Activated CD8-positive, alpha-beta memory T cell treated with anti-CD3 and anti-CD28 coated beads for 1 hour (primary cell): Measurements from ENCODE around the gene CD248.
A peak's percentile ranks its signal among the peaks of the same experiment; 100 is the strongest.

Source experiments
- DNase-seq, 2 donors: peaks; one replicate each; pipeline ENCODE4 v3.0.0-alpha.2; 2020; ENCODE audit warnings: low read depth in 1 of 2; ENCODE audit errors: extremely low read depth in 1 of 2

Gene CD248

DNA sequence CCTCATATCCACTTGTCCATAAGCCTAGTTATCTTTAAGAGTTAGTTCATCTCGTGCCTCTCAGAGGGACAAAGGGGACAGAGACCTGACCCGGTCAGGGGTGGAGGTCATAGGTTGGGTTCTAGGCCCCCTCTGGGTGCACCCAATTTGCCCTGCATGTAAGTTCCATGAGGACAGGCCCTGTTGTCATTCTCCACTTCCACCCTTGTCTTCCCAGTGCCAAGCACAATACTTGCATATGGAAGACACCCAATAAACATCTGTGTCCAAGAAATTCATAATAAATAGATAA is 26.6 kb downstream of the CD248 start:
- DNase-seq, result no peak

DNA sequence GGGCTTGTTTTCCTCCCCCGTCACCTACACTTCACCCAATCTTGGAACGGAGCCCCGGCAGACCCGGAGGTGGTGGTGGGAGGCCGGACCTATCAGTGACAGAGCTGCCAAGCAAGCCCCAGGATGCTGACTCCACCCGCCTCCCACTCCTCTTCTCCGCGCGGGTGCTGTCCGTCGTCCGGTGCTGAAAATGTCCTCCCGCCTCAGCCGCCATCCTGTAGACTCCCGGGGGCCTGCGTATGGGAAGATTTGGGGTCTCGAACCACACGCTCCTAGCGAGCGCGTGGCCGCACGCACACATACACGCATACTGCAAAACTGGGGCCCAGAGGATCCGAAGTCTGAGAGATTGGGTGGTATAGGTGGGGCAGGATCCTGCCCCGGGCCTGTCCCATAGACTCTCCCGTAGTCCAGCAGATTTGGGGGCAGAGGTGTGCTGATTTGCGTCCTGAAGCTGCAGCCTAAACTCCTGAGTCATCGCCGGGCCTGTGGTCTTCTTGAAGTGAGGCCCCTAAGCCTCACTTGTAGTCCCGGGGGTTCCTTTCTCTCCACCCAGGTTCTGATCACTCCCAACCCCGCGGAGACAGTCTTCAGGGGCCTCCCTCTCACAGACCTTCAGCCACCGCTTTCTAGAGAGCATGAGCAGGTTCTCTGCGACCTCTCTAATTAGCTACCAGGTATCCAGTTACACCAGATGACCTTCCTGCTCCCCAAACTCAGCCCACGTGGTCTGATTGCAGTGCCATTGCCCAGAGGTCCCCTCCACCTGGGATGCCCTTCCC is 27.1 kb downstream of the CD248 start:
- peak in 1 of 2 donors; percentile 51 for DNase-seq

DNA sequence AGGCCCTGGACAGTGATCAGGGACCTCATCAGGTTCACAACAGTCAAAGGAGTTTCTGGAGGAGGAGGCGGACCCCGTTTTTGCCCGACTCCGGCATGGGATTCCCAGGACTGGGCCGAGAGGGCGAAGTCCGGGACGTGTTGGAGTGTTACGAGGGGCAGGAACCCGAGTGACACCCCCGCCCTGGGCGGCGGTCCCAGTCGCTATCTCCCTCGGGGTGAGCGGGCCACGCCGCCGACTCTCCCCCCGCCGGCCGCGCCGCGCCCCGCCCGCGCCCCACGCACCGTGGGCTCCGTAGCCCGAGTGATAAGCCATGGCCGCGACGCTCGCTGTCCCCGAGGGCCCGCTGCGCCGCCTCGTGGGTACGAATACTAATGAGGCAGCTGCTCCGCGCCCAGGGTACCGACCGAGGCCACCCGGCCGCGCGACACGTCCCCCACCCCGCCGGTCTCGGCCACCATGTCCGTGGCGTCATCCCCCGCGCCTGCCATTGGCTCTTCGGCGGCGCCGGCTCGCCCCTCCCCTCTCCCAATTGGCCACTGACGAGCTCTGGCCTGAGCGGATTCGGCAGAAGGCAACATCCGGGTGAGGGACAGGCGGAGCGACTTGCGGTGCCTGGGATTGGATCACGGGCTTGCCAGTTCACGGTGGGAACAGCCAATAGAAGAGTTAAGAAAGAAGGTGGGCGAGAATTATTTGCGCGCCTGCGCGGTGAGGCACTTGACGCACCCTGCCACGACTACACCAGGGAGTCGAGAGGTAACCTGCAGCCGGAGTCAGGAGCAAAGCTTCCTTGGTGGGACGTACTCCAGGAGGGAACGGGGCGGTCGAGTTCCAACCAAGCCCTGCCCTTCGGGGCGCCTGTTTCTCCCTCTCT is 27.9 kb downstream of the CD248 start, which contains the start of gene YIF1A:
Gene YIF1A, minus strand, starts transcription at position 473 of the 877 bp plus-strand sequence. Its CDS starts 158 bp downstream, at position 315.
- peak; percentile 95 to 97 for DNase-seq

- DNase-seq, result no peak
Measured at GRCh38 chr11:66287889-66288670, 28.8 kb downstream of the CD248 start.

- no peak for DNase-seq
Measured at GRCh38 chr11:66287211-66287888, 29.5 kb downstream of the CD248 start.

DNA sequence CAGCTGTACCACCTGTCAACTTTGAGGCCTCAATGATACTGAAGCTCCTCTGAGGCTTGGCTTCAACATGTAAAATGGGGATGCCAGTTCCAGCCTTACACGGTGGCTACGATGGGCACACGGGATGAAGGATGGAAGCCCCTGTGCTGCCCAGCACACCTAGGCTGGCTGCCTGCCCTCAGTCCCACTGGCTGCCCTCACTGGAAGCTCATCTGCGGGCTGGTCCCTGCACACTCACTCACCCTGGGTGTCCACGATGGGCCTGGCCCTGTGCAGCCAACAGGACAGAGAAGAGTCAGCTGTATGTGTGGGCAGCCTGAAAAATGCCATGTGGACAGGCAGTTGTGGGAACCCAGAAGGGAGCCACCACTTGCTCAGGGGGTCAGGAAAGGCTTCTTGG is 30.1 kb downstream of the CD248 start:
- no peak for DNase-seq

DNA sequence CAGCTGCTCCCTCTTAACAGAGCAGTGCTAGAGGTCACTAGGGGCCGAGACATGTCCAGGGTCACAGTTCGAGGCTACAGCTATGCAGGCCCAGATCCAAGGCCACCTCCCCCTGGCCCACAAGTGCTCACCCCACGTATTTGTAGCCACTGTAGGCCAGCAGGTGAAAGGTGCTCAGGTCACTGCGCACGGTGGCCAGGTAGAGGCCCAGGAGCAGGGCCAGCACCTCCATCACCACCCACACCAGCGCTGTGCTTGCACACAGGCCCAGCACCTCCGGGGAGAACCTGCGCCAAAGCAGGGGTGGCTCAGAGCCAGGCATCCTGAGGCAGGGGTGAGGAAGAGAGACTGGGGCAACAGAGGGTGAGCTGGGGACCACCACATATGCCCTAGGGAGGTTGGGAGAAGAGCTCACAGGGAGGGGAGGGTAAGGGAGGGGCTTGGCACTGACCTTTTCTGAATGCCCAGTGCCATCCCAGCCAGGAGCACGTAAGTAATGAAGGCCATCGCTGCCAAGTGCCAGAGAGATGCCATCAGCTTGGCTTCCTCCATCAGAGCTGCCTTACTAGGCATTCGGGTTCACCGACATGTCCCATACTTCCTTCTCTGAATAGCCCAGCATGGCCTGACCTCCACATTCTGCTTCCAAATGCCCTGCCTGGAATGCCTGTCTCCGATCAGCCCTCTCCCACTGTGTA is 31.4 kb downstream of the CD248 start:
- no peak for DNase-seq

DNA sequence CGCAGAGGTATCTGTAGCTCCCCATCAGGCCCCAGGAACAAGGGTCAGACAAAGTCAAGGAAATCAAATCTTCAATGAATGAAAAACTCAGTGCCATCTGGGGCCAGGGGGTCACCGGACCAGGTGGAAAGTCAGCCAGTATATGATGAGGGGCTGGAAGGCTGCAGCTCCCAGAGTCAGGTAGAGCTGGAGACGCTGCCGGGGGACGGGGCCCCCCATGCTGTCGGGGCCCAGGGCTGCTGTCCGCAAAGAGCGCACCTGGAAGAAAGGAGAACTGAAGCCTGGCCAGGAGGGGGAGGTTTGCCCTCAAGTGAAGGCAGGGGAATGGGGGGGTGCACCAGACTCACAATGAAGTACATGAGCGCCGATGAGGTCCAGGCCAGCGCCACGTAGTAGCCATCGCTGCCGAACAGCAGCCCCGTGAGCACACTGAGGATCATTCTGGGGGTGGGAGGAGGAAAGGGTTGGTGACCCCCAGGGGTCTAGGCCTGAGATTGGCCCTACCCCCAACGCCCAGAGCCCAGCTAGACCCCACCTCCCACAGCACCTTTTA is 32.2 kb downstream of the CD248 start:
- no peak for DNase-seq

DNA sequence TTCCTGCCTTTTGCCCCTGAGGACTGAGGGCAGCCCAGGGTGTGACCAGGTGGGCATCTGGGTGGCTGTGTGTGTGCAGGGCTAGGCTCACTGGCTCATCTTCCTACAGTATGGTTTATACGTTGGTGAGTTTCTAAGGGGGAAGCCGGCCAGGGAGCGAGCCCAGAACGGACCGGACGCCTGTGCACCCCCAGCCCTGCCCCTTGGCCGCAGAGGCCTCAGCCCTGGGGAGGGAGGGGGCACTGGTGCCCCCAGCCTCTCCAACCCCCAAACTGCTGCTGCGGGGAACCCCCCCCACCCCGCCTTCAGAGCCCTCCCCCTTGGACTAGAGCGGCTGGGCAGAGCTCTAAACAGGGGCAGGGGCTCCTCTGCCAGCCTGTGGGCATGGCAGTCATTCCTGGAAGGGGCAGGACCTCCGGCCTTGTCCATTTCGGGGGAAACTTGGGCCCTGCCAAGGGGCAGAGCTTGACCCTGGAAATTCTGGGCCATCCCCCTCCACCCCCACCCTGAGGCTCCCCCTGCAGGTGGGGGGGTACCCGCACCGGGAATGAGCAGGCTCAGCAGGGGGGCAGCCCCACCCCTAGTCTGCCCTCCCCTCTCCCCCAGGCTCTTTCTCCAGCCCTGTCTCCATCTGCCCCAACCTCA is 33.3 kb downstream of the CD248 start:
- no peak for DNase-seq

GRCh38 chr11:66282468-66283455 is 34.1 kb downstream of the CD248 start:
- peak; percentile 99 to 100 for DNase-seq

- DNase-seq, result no peak
Measured at GRCh38 chr11:66281776-66282467, 34.9 kb downstream of the CD248 start.

DNA sequence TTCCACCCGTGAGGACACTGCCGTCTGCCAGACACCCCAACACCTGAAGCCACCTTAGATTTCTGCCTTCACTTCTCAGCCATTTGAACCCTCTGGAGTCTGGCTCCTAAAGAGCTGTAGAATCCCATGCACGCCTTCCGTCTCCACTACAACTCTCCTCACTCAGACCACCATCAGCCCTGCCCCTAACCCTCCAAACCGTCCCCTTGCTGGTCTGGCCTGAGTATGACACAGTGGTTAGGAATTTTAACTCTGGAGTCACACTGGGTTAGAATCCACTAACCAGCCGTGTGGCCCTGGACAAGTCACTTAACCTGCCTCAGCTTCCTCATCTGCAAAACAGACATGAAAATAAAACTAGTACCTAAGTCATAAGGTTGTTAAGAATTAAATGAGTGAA is 35.8 kb downstream of the CD248 start:
- DNase-seq, result no peak

DNA sequence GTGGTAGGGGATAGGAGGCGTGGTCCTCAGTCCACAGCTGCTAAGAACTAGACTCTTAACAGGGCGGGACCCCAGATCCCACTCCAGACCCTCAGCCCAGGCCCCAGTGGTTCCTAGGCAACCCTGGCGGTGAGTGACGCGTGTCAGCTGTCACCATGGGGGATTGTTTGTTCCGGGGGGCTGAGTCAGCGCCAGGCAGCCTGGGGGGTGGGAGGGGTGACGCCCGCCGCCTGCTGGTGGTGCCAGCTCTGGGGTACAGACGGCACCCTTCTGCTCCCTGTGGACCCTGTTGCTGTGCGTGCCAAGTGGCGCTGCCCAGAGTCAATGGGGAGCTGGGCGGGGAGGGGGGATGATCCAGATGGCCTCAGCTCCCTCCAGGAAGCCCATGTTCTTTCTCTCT is 36.4 kb downstream of the CD248 start:
- DNase-seq, result no peak

- no peak for DNase-seq
Measured at GRCh38 chr11:66279092-66279734, 37.6 kb downstream of the CD248 start.

DNA sequence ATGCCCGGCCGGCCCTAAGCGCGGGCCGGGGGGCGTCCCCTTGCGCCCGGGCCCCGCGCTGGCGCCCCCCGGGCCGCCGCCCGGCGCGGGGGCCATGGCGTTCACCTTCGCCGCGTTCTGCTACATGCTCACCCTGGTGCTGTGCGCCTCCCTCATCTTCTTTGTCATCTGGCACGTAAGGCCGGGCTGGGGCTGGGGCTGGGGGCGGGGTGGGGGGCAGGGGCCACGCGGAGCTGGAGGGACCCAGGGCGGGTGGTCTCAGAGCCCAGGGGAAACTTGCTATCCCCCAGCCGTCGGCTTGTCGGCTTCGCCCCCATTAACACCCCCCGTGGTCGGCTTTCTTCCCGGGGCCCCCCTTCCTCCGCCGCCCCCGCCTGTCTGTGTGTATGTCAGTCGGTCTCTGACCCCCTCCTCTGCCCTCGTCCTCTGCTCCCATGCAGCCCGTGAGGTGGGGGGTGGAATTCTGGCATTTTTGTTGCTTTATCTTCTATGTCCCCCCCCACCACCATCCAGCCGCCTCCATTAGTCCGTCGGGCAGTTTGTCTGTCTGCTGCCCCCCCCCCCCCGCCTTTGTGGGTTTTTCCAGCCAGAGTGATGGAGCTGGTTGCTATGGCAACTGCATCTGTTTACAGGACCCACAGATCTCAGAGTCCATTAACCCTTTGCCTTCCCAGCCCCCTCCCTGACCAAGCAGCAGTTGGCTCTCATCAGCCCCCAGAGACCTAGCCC is 38.3 kb downstream of the CD248 start:
- DNase-seq, result no peak
